HEK293 (cell line): ENCODE data around the gene COL11A2.

ENCODE experiments used
- CTCF ChIA-PET: fragments of 350-600 bp; formaldehyde crosslinking; extraction: SDS; loops from one replicate; lab custom pipeline; 2021; ENCODE audit warnings: antibody characterized with exemption; lab: Yijun Ruan, JAX
- POLR2A ChIA-PET: fragments of 300-600 bp; formaldehyde crosslinking; extraction: SDS; loops from one replicate; lab custom pipeline; 2020; ENCODE audit warnings: antibody characterized with exemption, inconsistent platforms; lab: Yijun Ruan, JAX
- H3K27ac ChIP-seq: fragments of 200-500 bp; sonication (Bioruptor generic); 2 replicates; pipeline ENCODE4 v1.5.1; 2014; ENCODE audit warnings: low read depth, low read length, control low read depth, inconsistent platforms; ENCODE audit errors: extremely low read depth
- H3K36me3 ChIP-seq, 2 experiments: fragments of 200-500 bp in 1 of 2; sonication (Bioruptor generic) in 1 of 2; 1 replicate in 1 of 2; 2 replicates in 1 of 2; pipeline ENCODE4 v1.5.1; 2014 to 2017; ENCODE audit warnings: inconsistent platforms in 2 of 2, low read length in 2 of 2; ENCODE audit not compliant: control insufficient read depth in 2 of 2, insufficient read depth in 1 of 2
- H3K4me1 ChIP-seq: fragments of 200-500 bp; sonication (Bioruptor generic); 2 replicates; pipeline ENCODE4 v1.5.1; 2014; ENCODE audit warnings: mild to moderate bottlenecking, low read length, inconsistent platforms; ENCODE audit not compliant: control insufficient read depth, insufficient read depth
- H3K4me3 ChIP-seq: 2 replicates; pipeline ENCODE4 v1.5.1; 2011; ENCODE audit warnings: low read depth, mild to moderate bottlenecking, control low read depth, low read length, moderate library complexity
- H3K9me3 ChIP-seq: fragments of 200-500 bp; sonication (Bioruptor generic); 2 replicates; pipeline ENCODE4 v1.5.1; 2014; ENCODE audit warnings: low read depth, low read length, inconsistent platforms; ENCODE audit not compliant: control insufficient read depth, insufficient read depth
- BCL11A ChIP-seq: fragments of 450-650 bp; formaldehyde crosslinking; IDR thresholded peaks from 2 replicates; pipeline ENCODE4 v1.5.1; 2016; ENCODE audit warnings: low read depth, missing biosample characterization, missing genetic modification characterization
- BCL11B ChIP-seq: fragments of 450-650 bp; formaldehyde crosslinking; IDR thresholded peaks from 2 replicates; pipeline ENCODE4 v1.5.1; 2016; ENCODE audit warnings: low read depth, missing biosample characterization, missing genetic modification characterization
- GLIS2 ChIP-seq: fragments of 450-650 bp; formaldehyde crosslinking; IDR thresholded peaks from 2 replicates; pipeline ENCODE4 v1.5.1; 2016; ENCODE audit warnings: missing biosample characterization, missing genetic modification characterization
- KLF8 ChIP-seq: fragments of 450-650 bp; formaldehyde crosslinking; IDR thresholded peaks from 2 replicates; pipeline ENCODE4 v1.5.1; 2016; ENCODE audit warnings: missing biosample characterization, missing genetic modification characterization
- OVOL3 ChIP-seq: fragments of 450-650 bp; formaldehyde crosslinking; IDR thresholded peaks from 2 replicates; pipeline ENCODE4 v1.5.1; 2016; ENCODE audit warnings: missing biosample characterization, missing genetic modification characterization
- PRDM10 ChIP-seq: fragments of 450-650 bp; formaldehyde crosslinking; IDR thresholded peaks from 2 replicates; pipeline ENCODE4 v1.5.1; 2016; ENCODE audit warnings: missing biosample characterization, missing genetic modification characterization
- YY1 ChIP-seq: fragments of 450-650 bp; formaldehyde crosslinking; IDR thresholded peaks from 2 replicates; pipeline ENCODE4 v1.5.1; 2018; ENCODE audit warnings: missing biosample characterization, missing genetic modification characterization
- YY2 ChIP-seq: fragments of 450-650 bp; formaldehyde crosslinking; IDR thresholded peaks from 2 replicates; pipeline ENCODE4 v1.5.1; 2016; ENCODE audit warnings: missing biosample characterization, missing genetic modification characterization
- ZIC2 ChIP-seq: fragments of 450-650 bp; formaldehyde crosslinking; IDR thresholded peaks from 2 replicates; pipeline ENCODE4 v1.5.1; 2016; ENCODE audit warnings: missing biosample characterization, missing genetic modification characterization
- ZNF140 ChIP-seq: fragments of 450-650 bp; formaldehyde crosslinking; IDR thresholded peaks from 2 replicates; pipeline ENCODE4 v1.5.1; 2016; ENCODE audit warnings: missing biosample characterization, missing genetic modification characterization
- ZNF146 ChIP-seq: fragments of 450-650 bp; formaldehyde crosslinking; IDR thresholded peaks from 2 replicates; pipeline ENCODE4 v1.5.1; 2016; ENCODE audit warnings: missing biosample characterization, missing genetic modification characterization
- ZNF239 ChIP-seq: fragments of 450-650 bp; formaldehyde crosslinking; IDR thresholded peaks from 2 replicates; pipeline ENCODE4 v1.5.1; 2016; ENCODE audit warnings: missing biosample characterization, missing genetic modification characterization
- ZNF280C ChIP-seq: fragments of 450-650 bp; formaldehyde crosslinking; IDR thresholded peaks from 2 replicates; pipeline ENCODE4 v1.5.1; 2016; ENCODE audit warnings: missing biosample characterization, missing genetic modification characterization
- ZNF341 ChIP-seq: fragments of 450-650 bp; formaldehyde crosslinking; IDR thresholded peaks from 2 replicates; pipeline ENCODE4; 2016; ENCODE audit warnings: low read depth, missing biosample characterization, missing genetic modification characterization
- ZNF473 ChIP-seq: fragments of 450-650 bp; formaldehyde crosslinking; IDR thresholded peaks from 2 replicates; pipeline ENCODE4 v1.5.1; 2017; ENCODE audit warnings: missing biosample characterization, missing genetic modification characterization
- ZNF501 ChIP-seq: fragments of 450-650 bp; formaldehyde crosslinking; IDR thresholded peaks from 2 replicates; pipeline ENCODE4 v1.5.1; 2016; ENCODE audit warnings: missing biosample characterization, missing genetic modification characterization
- ZNF510 ChIP-seq: fragments of 450-650 bp; formaldehyde crosslinking; IDR thresholded peaks from 2 replicates; pipeline ENCODE4 v1.5.1; 2018; ENCODE audit warnings: mild to moderate bottlenecking, missing genetic modification characterization, missing biosample characterization; ENCODE audit not compliant: insufficient replicate concordance
- ZNF639 ChIP-seq: fragments of 450-650 bp; formaldehyde crosslinking; IDR thresholded peaks from 2 replicates; pipeline ENCODE4 v1.5.1; 2016; ENCODE audit warnings: missing biosample characterization, missing genetic modification characterization
- ZNF654 ChIP-seq: fragments of 450-650 bp; formaldehyde crosslinking; IDR thresholded peaks from 2 replicates; pipeline ENCODE4 v1.5.1; 2016; ENCODE audit warnings: low read depth, missing biosample characterization, missing genetic modification characterization
- ZNF791 ChIP-seq: fragments of 450-650 bp; formaldehyde crosslinking; IDR thresholded peaks from 2 replicates; pipeline ENCODE4 v1.5.1; 2016; ENCODE audit warnings: missing biosample characterization, missing genetic modification characterization
- ZNF843 ChIP-seq: fragments of 450-650 bp; formaldehyde crosslinking; IDR thresholded peaks from 2 replicates; pipeline ENCODE4 v1.5.1; 2016; ENCODE audit warnings: missing biosample characterization, missing genetic modification characterization
- ZSCAN5A ChIP-seq: fragments of 450-650 bp; formaldehyde crosslinking; IDR thresholded peaks from 2 replicates; pipeline ENCODE4 v1.5.1; 2016; ENCODE audit warnings: missing biosample characterization, missing genetic modification characterization
- ZXDB ChIP-seq: fragments of 450-650 bp; formaldehyde crosslinking; IDR thresholded peaks from 2 replicates; pipeline ENCODE4 v1.5.1; 2016; ENCODE audit warnings: missing biosample characterization, missing genetic modification characterization
- TF ChIP-seq, protein P1 (sequence below): fragments of 450-650 bp; formaldehyde crosslinking; IDR thresholded peaks from 2 replicates; pipeline ENCODE4 v1.5.1; 2016; ENCODE audit warnings: missing biosample characterization, missing genetic modification characterization
- TF ChIP-seq, protein P2 (sequence below): fragments of 450-650 bp; formaldehyde crosslinking; IDR thresholded peaks from 2 replicates; pipeline ENCODE4 v1.5.1; 2016; ENCODE audit warnings: missing biosample characterization, missing genetic modification characterization

The COL11A2 gene

DNA sequence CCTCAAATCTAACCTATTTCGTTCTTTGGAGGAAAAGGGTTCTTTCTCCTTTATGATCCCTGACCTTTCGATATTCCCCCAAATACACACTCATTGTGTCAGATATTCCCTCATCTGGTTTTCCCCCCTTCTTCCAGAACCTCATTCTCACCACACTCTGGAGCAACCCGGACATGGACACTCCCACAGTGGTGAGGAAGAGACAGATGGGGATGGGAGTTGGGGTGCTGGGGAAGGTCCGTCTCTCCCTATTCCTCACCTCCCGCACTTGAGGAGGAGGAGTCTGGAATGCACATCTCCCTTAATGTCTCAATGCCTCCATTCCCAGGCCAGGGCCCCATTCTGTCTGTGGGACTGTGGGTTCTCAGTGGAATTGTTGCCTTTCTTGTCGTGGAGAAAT is 9.7 kb upstream of the COL11A2 start:
- peak overlapping the region; percentile 75; the same call in 1 of the 2 replicates for H3K4me3 ChIP-seq
- H3K4me1 ChIP-seq = peaks cover 26% of the 10 kb centered on the region
- no peaks in the 10 kb centered on the region for H3K9me3 ChIP-seq
- CTCF ChIA-PET = interaction anchor here (1.4 kb wide), 1 partner anchor 46 kb away, joined by 6 read pairs; no protein-coding TSS in a partner anchor
- no peak overlapping the region for H3K27ac ChIP-seq
- H3K36me3 ChIP-seq = peaks cover 1 to 33% of the 10 kb centered on the region in 2 experiments; a peak in 2 of 3 replicates
- POLR2A ChIA-PET = interaction anchor here (1.0 kb wide), 1 partner anchor 47 kb away, joined by 3 read pairs; no protein-coding TSS in a partner anchor
- TF ChIP-seq, protein P1, sequence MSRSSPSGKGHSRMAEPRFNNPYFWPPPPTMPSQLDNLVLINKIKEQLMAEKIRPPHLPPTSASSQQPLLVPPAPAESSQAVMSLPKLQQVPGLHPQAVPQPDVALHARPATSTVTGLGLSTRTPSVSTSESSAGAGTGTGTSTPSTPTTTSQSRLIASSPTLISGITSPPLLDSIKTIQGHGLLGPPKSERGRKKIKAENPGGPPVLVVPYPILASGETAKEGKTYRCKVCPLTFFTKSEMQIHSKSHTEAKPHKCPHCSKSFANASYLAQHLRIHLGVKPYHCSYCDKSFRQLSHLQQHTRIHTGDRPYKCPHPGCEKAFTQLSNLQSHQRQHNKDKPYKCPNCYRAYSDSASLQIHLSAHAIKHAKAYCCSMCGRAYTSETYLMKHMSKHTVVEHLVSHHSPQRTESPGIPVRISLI = no peak
- TF ChIP-seq ZNF791 (tag by site-specific recombination) (no peak), ZNF501 (no peak), ZNF510 (tag by site-specific recombination) (no peak), ZNF239 (no peak), ZSCAN5A (tag by site-specific recombination) (no peak), ZNF843 (tag by site-specific recombination) (no peak), BCL11A (tag by site-specific recombination) (no peak), ZNF140 (tag by site-specific recombination) (no peak), ZNF639 (tag by site-specific recombination) (no peak), ZNF654 (no peak), PRDM10 (tag by site-specific recombination) (no peak), OVOL3 (tag by site-specific recombination) (no peak), ZXDB (tag by site-specific recombination) (no peak), ZNF341 (tag by site-specific recombination) (no peak), ZIC2 (tag by site-specific recombination) (no peak), ZNF473 (tag by site-specific recombination) (no peak), ZNF146 (no peak)

DNA sequence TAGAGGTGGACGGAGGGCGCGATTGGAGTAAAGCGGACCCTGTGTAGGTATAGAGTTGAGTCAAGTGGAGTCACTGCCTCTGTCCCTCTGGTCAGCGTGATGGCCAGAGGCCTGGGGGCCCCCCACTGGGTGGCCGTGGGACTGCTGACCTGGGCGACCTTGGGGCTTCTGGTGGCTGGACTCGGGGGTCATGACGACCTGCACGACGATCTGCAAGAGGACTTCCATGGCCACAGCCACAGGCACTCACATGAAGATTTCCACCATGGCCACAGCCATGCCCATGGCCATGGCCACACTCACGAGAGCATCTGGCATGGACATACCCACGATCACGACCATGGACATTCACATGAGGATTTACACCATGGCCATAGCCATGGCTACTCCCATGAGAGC is 8.9 kb upstream of the COL11A2 start:
- Histone ChIP-seq H3K4me3 (peak overlapping the region; percentile 75), H3K4me1 (peaks cover 23% of the 10 kb centered on the region), H3K27ac (peak overlapping the region; percentile 98), H3K36me3 (peaks cover 9 to 41% of the 10 kb centered on the region in 2 experiments; a peak in 2 of 3 replicates), H3K9me3 (no peaks in the 10 kb centered on the region)
- ChIA-PET POLR2A (interaction anchor here (1.0 kb wide), 1 partner anchor 48 kb away, joined by 3 read pairs; no protein-coding TSS in a partner anchor), CTCF (interaction anchor here (0.6 kb wide), 1 partner anchor 42 kb away, joined by 3 read pairs; no protein-coding TSS in a partner anchor)
- TF ChIP-seq ZNF280C = no peak
- peak; percentile 89 for TF ChIP-seq BCL11B
- 0 out of 2 replicates have a peak, but pooled peaks have one; percentile 29 for TF ChIP-seq BCL11A (tag by site-specific recombination)
- no peak for TF ChIP-seq KLF8 (tag by site-specific recombination)
- TF ChIP-seq, protein P2, sequence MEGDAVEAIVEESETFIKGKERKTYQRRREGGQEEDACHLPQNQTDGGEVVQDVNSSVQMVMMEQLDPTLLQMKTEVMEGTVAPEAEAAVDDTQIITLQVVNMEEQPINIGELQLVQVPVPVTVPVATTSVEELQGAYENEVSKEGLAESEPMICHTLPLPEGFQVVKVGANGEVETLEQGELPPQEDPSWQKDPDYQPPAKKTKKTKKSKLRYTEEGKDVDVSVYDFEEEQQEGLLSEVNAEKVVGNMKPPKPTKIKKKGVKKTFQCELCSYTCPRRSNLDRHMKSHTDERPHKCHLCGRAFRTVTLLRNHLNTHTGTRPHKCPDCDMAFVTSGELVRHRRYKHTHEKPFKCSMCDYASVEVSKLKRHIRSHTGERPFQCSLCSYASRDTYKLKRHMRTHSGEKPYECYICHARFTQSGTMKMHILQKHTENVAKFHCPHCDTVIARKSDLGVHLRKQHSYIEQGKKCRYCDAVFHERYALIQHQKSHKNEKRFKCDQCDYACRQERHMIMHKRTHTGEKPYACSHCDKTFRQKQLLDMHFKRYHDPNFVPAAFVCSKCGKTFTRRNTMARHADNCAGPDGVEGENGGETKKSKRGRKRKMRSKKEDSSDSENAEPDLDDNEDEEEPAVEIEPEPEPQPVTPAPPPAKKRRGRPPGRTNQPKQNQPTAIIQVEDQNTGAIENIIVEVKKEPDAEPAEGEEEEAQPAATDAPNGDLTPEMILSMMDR (tag by site-specific recombination) = 0 out of 2 replicates have a peak, but pooled peaks have one; percentile 25
- no peak for TF ChIP-seq YY1 (tag by site-specific recombination)
- TF ChIP-seq GLIS2 = peak; percentile 7
- TF ChIP-seq YY2 (tag by site-specific recombination) = peak; percentile 83
